Muscle of back (tissue), 11 donors: Measurements from ENCODE around the gene ATP6V0D1. TPM values are rescaled to one million over a fixed set of nuclear protein-coding genes. Genes with fewer than 3 reads are reported as not detected.
A peak's percentile ranks its signal among the peaks of the same experiment; 100 is the strongest.

Experiments used
- DNase-seq, 3 donors: peaks; one replicate each; pipeline versions ENCODE4 v3.0.0 to v3.0.0-alpha.2; 2013
- polyA plus RNA-seq, 10 donors: library from polyadenylated mRNA; unstranded; fragments of 120-200 nt; gene quantifications; one replicate each; pipeline ENCODE4 v1.2.1, GENCODE V29; 2013; ENCODE audit not compliant: insufficient read length in 10 of 10

The ATP6V0D1 gene
- polyA plus RNA-seq, 10 donors: 51.9 to 64.9 (median 60.4) TPM

GRCh38 chr16:67394155-67395104 lies 86.5 kb downstream of the ATP6V0D1 start:
- peak in 1 of 3 donors; percentile 81 for DNase-seq

GRCh38 chr16:67393788-67394154 lies 87.2 kb downstream of the ATP6V0D1 start:
- no peak for DNase-seq

- DNase-seq: peak; percentile 84 to 95 (median 91)
Measured at GRCh38 chr16:67393111-67393787, 87.7 kb downstream of the ATP6V0D1 start, which contains the start of gene TPPP3. Gene TPPP3 (minus strand): TSS chr16:67393498. CDS start chr16:67391111, 2,387 bp downstream.

GRCh38 chr16:67392301-67393059 lies 88.5 kb downstream of the ATP6V0D1 start:
- DNase-seq: peak in 1 of 3 donors; percentile 40

GRCh38 chr16:67391424-67392300 lies 89.3 kb downstream of the ATP6V0D1 start:
- peak in 2 of 3 donors; percentile 63 to 74 for DNase-seq

GRCh38 chr16:67390816-67391423 lies 90.0 kb downstream of the ATP6V0D1 start:
- peak in 1 of 3 donors; percentile 21 for DNase-seq

- DNase-seq: peak in 1 of 3 donors; percentile 58
Measured at GRCh38 chr16:67389911-67390815, 90.8 kb downstream of the ATP6V0D1 start.

- peak in 1 of 3 donors; percentile 19 for DNase-seq
Measured at GRCh38 chr16:67388591-67388990, 92.4 kb downstream of the ATP6V0D1 start.

- DNase-seq: no peak
Measured at GRCh38 chr16:67388191-67388590, 92.8 kb downstream of the ATP6V0D1 start.

Other genes starting within 250 kb of the ATP6V0D1 start
- gene FHOD1, start 233.7 kb downstream of the ATP6V0D1 start, polyA plus RNA-seq: 10 to 100 TPM; 15.8 to 28.2 (median 18.6) TPM
- 1 to 10 TPM in 7 of 10 donors, under 1 TPM in 3; 0.72 to 1.6 (median 1.3) TPM for gene SLC9A5, start 232.2 kb downstream of the ATP6V0D1 start, polyA plus RNA-seq
- 10 to 100 TPM in 3 of 10 donors, 1 to 10 TPM in 7; 4.3 to 13.5 (median 7.5) TPM for gene PLEKHG4, start 201.6 kb downstream of the ATP6V0D1 start, polyA plus RNA-seq
- gene KCTD19, start 154.4 kb downstream of the ATP6V0D1 start, polyA plus RNA-seq: under 1 TPM; 0.05 to 0.36 (median 0.28) TPM
- 1 to 10 TPM in 1 of 10 donors, under 1 TPM in 9; 0.15 to 1.7 (median 0.30) TPM for gene LRRC36, start 154.3 kb downstream of the ATP6V0D1 start, polyA plus RNA-seq
- 100 to 1,000 TPM; 305 to 544 (median 455) TPM for gene TPPP3, start 87.7 kb downstream of the ATP6V0D1 start, polyA plus RNA-seq
- gene ZDHHC1, start 64.7 kb downstream of the ATP6V0D1 start, polyA plus RNA-seq: 10 to 100 TPM; 15.6 to 24.9 (median 18.8) TPM
- 10 to 100 TPM in 4 of 10 donors, 1 to 10 TPM in 6; 3.8 to 13.3 (median 8.1) TPM for gene HSD11B2, start 50.0 kb downstream of the ATP6V0D1 start, polyA plus RNA-seq
- under 1 TPM in 2 of 10 donors, not detected in 8; 0.22 to 0.28 TPM for gene AGRP, start 2.4 kb upstream of the ATP6V0D1 start, polyA plus RNA-seq
- 10 to 100 TPM; 36.7 to 51.9 (median 42.5) TPM for gene RIPOR1, start 47.7 kb upstream of the ATP6V0D1 start, polyA plus RNA-seq
- gene CTCF, start 81.4 kb upstream of the ATP6V0D1 start, polyA plus RNA-seq: 10 to 100 TPM; 37.2 to 50.1 (median 41.7) TPM
- 1 to 10 TPM in 2 of 10 donors, under 1 TPM in 8; 0.33 to 4.2 (median 0.55) TPM for gene CARMIL2, start 164.0 kb upstream of the ATP6V0D1 start, polyA plus RNA-seq
- gene ACD, start 179.1 kb upstream of the ATP6V0D1 start, polyA plus RNA-seq: 10 to 100 TPM; 11.2 to 17.4 (median 14.1) TPM
- 1 to 10 TPM in 6 of 10 donors, under 1 TPM in 4; 0.40 to 1.4 (median 1.2) TPM for gene PARD6A, start 179.8 kb upstream of the ATP6V0D1 start, polyA plus RNA-seq
- gene ENKD1, start 185.6 kb upstream of the ATP6V0D1 start, polyA plus RNA-seq: 10 to 100 TPM in 1 of 10 donors, 1 to 10 TPM in 9; 5.9 to 11.2 (median 7.4) TPM
- gene C16orf86, start 185.7 kb upstream of the ATP6V0D1 start, polyA plus RNA-seq: 1 to 10 TPM; 1.5 to 3.0 (median 2.3) TPM
- 10 to 100 TPM; 11.5 to 19.8 (median 13.7) TPM for gene GFOD2, start 238.2 kb upstream of the ATP6V0D1 start, polyA plus RNA-seq